Erythroblast (primary cell): ENCODE measurements around the gene ATR.

Experiments used
- GATA1 ChIP-seq: IDR thresholded peaks from 2 replicates; pipeline ENCODE4 v1.6.1; 2011; ENCODE audit warnings: low read depth, mild to moderate bottlenecking, control low read depth, low read length, moderate library complexity
- POLR2A ChIP-seq: IDR thresholded peaks from 2 replicates; pipeline ENCODE4 v1.6.1; 2011; ENCODE audit warnings: mild to moderate bottlenecking, low read length

DNA sequence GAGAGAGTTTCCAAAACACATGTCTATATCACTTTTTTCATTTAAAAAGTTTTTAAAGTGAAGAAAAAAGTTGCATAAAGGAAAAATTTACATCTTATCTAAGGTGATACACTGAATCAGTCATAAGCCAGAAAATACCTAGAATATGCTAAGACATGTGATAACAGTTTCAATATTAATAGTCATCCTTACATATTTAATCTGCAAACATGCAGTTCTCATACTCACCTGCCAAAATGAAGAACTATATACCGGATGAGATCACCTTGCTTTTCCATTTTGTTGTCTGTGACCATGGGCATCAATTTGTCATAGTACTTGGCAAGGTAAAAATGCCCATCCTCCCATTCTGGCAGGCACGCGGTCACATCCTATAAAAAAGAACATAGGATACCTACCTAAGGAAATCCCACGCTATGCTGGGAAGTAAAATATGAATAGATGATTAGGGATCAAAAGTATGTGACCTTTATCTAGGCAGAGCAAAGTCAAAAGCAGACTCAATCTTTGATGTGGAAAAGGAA is 93.6 kb downstream of the ATR start:
- TF ChIP-seq POLR2A (no peak), GATA1 (no peak)
